Measurements from ENCODE around the gene EPHA4. TPM values are rescaled to one million over a fixed set of nuclear protein-coding genes. Genes with fewer than 3 reads are reported as not detected.

The EPHA4 gene
- total RNA-seq, 1 donor from 2014 or later = 16.9 TPM

DNA sequence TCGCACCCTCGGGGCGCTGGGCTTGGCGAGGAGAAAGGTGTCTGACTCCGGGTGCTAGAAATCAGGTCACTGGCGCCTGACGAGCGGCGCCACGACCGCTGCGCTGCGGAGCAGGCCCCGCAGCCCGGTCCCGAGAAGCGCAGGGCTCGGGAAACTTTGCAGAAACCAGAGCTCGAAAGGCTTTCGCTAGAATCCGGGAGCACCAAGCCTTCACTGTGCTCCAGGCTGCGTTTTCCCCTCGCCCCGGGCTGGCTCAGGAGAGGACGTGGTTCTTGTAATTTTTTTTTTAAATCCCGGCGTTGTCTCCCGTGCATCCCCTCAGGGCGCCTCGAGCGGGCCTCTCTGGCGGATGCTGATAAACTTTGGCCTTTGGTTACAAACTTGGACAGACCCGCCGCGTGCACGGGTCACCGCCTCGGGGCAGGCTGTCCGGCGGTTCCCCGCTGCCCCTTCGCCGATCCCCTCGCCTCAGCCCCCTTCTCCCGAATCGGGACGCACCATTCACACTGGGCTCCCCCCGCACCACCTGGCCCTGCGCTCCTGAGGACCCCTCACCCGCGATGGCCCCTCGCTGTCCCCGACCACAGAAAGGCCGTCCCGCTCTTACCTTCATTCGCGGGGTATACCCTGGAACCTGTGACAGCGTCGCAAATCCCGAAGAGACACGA is 419 bp downstream of the EPHA4 start:
- ATAC-seq = no peak

- ATAC-seq = no peak
Measured at GRCh38 chr2:221571025-221571550, 1.0 kb downstream of the EPHA4 start.

- no peak for ATAC-seq
Measured at GRCh38 chr2:221570321-221570935, 1.7 kb downstream of the EPHA4 start.

DNA sequence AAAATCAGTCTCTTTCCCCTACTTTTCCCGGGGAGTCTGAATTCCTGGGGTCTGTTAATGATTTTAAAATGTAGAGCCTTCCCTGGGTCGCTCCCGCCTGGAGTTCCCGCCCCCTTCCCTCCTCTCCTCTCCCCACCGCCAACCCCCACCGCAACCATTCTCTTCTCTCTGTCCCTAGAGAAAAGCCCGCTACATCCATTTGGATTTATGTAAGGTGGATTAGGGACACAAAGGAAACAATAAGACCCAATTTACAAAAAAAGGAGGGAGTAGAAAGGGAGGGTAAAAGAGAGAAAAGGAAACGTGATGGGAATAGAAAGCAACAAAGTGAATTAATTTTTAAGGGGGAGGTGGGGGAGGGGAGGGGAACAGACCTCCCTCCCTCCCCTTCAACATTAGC is 2.2 kb downstream of the EPHA4 start:
- ATAC-seq = no peak

DNA sequence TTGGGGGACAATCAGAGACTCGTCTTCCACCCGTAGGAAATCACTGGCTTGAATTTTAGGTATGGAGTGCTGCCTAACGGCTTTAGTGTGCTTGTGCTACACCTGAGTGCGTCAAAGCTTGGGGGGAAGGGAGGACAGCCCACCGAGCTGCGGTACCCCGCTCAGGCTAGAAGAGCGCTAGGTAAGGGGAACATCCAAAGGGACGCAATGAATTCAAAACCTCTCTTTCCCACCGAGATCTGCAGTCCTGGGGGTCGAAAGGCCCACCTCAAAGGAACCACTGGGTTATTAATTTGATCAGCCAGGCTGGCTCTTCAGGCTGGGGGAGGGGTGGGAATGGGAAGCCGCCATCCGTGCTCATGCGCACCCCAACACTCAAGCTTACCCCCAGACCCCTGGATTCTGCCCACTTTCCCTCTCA is 2.7 kb downstream of the EPHA4 start:
- ATAC-seq = no peak

- ATAC-seq = no peak
Measured at GRCh38 chr2:221568299-221568698, 3.8 kb downstream of the EPHA4 start.

GRCh38 chr2:221567809-221568208 is 4.3 kb downstream of the EPHA4 start:
- no peak for ATAC-seq

DNA sequence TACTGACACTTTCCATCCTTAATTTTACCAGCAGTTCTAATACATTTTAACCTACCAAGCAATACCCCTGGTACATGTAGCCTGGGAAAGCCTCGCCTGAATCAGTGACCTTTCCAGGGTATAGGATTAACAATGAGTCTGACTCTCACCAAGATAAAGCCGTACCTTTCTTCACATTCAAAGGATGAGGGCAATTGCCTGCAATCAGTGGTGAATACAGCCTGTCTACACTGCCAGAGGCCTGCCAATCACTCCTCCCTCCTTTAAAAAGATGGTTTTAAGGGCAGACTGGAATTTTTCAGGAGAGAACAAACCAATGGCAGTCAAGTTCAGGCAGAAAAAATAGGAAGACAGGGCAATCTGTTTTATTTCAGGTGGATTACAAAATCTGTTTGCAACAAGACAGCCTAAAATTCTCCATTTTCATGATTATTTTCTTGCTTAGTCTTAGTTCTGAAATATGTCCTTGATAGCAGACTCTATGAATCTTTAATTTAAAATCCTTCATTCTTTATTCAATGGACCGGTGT is 4.8 kb downstream of the EPHA4 start:
- no peak for ATAC-seq

DNA sequence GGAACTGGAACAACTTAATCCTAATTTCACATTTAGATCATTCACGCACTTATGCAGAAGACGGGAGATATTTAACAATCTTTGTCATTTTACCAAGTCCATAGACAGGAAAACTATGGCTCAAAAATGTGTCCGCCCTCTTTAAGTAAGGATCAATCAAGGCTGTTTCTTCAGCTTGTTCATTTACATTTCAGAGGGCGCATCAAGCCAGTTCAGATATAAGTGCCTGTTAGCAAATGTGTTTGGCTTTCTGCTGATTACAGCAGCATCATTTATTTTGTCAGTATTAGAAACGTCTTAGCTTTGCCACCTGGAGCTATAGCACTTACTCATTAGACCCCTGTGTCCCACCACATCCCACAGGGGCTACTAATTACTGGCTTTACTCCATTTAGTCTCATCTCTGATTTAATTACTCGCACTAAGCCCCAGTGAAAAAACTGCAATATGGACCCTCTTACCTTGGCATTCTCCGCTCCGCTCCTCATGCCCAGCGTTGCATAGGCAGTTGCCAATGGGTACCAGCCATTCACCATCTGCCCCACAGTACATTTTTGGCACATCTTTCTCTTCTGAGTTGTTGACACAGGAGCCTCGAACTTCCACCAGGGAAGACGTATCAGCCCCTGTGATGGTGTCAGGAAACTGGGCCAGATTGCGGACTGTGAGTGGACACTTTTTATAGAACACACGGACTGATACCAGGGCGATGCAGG is 8.7 kb downstream of the EPHA4 start:
- no peak for ATAC-seq

GRCh38 chr2:221562226-221562625 is 9.9 kb downstream of the EPHA4 start:
- no peak for ATAC-seq

GRCh38 chr2:221561770-221562169 is 10.3 kb downstream of the EPHA4 start:
- no peak for ATAC-seq

GRCh38 chr2:221559991-221560390 is 12.1 kb downstream of the EPHA4 start:
- ATAC-seq = no peak

DNA sequence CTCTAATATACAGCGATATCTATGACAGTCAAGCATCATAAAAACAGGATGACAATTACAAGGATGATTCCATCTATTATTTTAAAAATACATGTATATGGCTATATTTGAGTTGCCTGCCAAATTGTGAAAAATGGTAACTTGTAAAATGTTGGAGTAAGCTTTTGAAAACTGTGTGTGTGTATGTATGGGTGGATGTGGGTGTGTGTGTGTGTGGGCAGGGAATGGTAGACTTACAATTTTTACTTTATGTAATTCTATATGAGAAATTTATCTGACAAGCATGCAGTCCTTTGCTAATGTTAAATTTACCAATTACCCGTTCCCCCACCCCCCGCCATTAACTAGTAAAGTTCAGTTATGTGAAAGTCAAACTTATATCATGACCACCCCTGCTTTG is 14.0 kb downstream of the EPHA4 start:
- ATAC-seq = no peak

- ATAC-seq = no peak
Measured at GRCh38 chr2:221555494-221555846, 16.6 kb downstream of the EPHA4 start.

GRCh38 chr2:221554769-221555493 is 17.2 kb downstream of the EPHA4 start:
- ATAC-seq = peak; percentile 36

GRCh38 chr2:221553333-221553732 is 18.8 kb downstream of the EPHA4 start:
- ATAC-seq = no peak

GRCh38 chr2:221552291-221552690 is 19.8 kb downstream of the EPHA4 start:
- ATAC-seq = no peak

DNA sequence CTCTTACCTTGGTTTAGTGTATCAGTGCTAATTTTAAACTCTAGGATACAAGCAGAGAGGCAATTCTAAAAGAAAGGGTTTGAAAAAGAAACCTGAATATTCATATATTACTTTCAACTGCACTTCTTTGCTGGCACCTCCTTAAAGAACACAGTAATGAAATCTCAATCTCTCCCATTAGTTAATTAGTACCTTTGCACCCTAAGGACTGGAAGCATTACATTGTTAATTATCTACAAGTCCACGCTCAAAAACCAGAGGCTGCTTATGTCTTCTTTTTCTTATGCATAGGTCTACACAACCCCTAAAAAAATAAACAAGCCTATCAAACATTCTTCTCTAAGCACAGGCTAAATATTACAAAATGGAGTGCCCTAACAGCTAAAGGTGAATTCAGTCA is 20.2 kb downstream of the EPHA4 start:
- no peak for ATAC-seq

GRCh38 chr2:221549143-221549542 is 23.0 kb downstream of the EPHA4 start:
- ATAC-seq = no peak

- peak; percentile 90 for ATAC-seq
Measured at GRCh38 chr2:221546505-221547225, 25.4 kb downstream of the EPHA4 start.

GRCh38 chr2:221541131-221541735 is 30.9 kb downstream of the EPHA4 start:
- peak; percentile 91 for ATAC-seq

DNA sequence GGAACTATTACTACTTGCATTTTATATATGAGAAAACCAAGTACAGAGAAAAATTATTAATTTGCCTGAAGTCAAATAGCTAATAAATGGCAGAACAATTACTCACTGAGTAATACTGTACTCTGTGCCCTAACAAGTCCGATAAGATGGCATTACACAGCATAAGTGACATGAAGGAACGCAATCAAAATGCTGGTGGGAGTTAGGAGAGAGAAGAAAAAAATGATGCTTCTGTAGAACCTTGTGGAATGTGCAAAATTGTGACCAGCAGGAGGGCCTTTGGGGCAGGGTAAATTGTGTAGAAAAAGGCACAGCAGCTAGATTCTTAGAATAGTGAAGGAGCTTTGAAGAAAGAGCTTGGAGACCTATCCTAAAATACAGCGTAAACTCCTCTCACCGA is 32.9 kb downstream of the EPHA4 start:
- ATAC-seq = no peak

Data from esophagus mucosa (tissue), 1 donor.